HG03060 (cell line): ENCODE data around the gene NOB1.
"Not testable (repeated sequence)": the region's sequence is repeated elsewhere in the genome, so short reads cannot be mapped to it uniquely, and the experiment has no call there.

Experiments
- ATAC-seq: cut with Tn5 transposase; IDR thresholded peaks from one replicate; pipeline ENCODE4 v1.9.1; 2021; ENCODE audit warnings: low read depth, moderate number of reproducible peaks; ENCODE audit not compliant: unreplicated experiment

Gene NOB1

DNA sequence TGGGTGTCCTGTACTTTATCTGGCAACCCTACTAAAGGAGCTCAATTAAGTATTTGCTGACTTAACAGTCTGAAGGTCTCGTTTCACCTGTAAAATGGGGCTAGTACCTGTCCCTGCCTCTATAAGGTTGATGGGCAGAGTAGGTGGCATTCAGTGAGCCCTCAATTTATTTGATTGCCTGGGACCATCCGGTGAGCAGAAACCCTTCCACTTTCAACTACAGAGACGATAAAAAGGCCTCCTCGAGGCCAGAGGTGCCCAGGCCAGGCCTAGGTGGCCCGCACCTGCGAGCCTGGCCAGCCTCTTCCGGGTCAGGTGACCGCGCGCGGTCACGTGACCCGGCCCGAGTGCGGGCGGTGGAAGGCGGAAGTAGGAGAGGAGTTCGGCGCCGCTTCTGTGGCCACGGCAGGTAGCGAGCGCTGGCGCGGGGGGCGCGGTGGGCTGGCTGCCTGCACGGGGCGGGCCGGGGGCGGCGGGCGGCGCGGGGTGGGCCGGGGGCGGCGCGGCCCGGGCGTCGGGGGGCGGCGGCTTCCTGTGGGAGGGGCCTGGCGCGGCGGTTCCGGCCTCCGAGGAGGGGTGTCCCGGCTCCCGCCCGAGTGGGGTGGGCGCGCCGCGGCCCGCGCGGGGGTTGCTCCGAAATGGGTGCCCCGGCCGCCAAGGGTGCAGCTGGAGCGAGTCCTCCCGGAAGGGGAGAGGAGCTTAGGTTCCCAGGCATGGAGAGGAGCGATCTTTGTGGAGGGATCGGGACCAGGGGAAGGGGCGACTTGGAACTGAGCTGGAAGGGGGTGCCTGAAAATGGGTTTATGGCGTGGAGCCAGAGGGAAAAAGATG is 7.5 kb upstream of the NOB1 start, which contains the start of gene WWP2:
Gene WWP2, plus strand, starts transcription at position 350 of the 831 bp plus-strand sequence. CDS start 24,679 bp downstream, outside the sequence.
- no peak for ATAC-seq

DNA sequence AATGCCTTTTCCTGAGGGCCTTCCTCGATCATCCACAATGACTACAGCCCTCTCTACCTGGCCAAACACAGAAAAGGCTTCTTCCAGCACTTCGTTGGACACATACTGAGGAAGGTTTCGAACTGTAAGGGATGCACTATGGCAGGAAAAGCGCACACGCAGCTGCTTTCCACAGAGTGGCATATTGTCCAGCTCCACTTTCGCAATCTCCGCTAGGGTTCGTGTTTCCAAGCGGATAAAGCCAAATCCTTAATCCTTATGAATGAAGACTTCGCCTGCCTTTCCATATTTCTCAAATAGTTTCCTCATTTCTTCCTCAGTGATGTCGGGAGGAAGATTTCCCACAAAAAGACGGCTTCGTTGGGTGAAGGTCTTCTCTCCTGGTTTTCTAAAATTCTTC is 2.6 kb upstream of the NOB1 start:
- ATAC-seq, result not testable (repeated sequence)

GRCh38 chr16:69756705-69757104 is 2.0 kb upstream of the NOB1 start:
- ATAC-seq, result no peak

DNA sequence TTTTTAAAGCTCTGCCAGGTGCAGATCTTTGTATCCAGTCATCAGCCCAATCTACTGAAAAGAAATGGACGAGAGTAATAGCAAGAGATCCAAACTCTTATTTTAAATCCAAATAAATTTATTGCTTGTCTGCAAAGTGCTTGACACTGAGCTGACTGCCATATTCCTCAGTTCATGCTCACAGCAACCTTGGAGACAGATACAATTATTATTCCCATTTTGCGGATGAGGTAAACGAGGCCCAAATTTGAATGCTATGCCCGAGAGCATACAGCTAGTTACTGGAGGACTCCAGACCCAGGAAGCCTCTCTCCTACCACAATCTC is 620 bp downstream of the NOB1 start:
- ATAC-seq, result no peak

DNA sequence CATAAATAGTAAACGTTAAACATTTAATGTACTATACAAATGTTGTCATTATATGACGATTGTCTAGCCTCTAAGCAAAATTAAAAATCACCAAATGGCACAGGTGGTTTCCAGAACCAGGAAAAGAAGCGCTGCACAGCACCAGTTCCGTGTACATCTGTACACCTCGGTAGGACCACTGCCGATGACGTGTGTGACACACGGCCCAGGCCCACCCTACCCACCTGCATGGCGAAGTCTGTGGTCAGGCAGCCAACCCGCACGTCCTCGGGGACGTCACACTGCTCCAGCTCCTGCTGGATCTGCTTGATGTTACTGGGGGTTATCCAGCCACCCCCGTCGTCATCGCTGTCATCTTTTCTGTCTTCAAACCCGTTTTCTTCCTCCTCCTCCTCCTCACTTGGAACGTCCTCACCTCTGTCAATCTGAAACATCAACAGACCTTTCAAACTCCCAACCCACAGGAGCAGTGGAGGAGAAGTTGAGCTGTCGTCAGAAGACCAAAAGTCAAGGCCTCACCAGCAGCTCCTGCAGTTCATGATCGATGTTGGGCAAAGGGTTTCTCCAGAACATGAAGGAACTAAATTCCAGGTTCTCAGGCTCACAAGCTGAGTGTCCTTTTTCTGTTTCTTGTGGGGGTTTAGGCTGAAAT is 5.9 kb downstream of the NOB1 start:
- no peak for ATAC-seq

- no peak for ATAC-seq
Measured at GRCh38 chr16:69747115-69747514, 7.6 kb downstream of the NOB1 start.

- ATAC-seq, result no peak
Measured at GRCh38 chr16:69745959-69746358, 8.8 kb downstream of the NOB1 start.

DNA sequence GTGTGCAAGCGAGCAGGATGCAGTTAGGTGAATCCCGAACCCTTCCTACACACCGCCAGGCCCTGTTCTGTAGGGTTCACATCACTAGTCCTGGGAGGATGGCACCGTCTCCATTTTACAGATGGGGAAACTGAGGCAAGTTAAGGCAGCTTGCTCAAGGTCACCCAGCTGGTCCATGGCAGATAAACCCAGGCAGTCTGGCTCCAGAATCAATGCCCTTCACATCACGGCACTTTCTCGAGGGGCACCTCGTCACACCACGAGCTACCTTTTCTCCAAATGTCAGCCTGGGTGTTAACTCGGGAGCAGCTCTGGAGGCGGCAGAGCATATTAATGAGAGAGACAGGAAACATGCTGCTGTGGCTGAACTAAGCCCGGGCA is 9.5 kb downstream of the NOB1 start:
- ATAC-seq, result no peak

DNA sequence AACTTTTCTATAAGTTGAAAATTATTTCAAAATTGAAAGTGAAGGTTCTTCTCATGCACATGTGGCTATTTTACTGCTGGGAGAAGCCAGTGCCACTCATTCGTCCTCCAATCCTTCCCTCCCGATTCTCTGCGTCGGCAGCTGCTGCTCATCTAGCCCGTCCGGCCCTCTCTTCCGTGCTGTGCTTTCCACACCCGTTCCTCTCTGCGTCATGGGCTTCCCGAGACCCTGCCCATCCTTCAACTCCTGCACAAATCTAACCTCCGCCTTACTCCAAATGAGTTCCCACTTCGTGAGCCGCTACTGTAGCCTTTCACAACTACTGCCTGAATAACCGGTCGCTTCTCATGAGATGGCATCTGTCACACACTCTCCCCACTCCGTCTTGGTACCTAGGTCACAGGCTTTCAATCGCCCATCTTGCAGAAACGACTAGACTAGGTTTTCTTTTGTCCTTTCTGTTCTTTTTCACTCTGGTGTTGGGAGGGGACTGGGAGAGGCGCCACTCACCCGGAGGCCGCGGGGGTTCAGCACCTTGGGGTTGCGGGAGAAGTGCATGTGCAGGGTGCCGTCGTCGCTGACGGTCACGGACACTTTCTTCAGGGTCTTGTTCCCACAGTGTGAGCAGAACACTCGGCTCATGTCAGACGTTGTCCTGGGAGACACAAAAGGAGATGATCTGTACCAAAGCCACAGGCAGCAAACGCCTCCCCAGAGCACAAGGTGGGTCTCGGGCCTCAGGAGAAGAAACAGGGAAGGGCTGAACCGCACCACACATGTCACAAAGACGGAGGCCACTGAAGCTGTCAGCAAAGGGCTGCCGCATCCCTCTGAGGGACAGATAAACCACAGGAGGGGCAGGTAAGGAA is 10.1 kb downstream of the NOB1 start:
- ATAC-seq, result no peak

DNA sequence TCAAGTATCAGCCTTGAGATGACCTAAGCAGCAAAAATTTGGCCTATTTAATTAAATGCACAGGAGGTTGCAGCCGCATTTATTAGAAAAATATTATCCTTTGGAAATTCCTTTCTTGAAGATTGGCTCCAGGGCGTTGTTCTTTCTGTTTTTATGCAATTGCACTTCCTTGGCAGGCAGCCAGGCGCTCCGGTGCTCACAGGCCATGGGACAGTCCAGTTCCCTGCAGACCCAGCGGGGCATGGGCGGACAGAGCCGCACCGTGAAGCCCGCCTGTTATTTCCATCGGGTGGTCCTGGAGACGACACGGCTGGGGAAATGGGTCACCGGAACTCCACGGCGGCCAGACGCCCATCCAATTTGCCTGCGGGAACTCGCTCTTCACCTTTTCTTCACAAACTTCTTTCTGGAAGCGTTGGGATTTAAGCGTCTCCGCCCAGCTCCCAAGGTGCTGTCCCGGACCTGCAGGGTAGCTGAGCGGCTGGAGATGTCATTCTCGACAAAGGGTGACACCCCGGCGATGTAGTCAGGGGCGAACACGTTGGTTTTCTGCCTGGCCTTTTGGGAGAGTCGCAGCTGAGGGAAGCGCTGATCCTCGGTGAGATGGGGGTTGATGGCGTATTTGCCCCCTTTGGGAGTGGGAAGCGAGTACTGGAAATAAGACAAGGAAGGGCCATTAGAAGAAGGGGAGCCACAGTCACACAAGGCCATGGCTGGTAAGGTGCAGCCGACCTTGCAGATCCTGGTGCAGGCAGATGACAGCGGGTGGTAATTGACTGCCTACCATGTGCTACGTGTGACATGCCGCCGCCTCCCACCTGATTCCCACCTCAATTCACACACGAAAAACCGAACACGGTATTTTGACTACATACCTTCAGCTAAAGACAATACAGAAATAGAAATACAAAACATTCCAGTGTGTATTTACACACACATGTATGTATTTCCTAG is 12.5 kb downstream of the NOB1 start:
- no peak for ATAC-seq

GRCh38 chr16:69741519-69741918 is 13.2 kb downstream of the NOB1 start:
- ATAC-seq, result no peak

DNA sequence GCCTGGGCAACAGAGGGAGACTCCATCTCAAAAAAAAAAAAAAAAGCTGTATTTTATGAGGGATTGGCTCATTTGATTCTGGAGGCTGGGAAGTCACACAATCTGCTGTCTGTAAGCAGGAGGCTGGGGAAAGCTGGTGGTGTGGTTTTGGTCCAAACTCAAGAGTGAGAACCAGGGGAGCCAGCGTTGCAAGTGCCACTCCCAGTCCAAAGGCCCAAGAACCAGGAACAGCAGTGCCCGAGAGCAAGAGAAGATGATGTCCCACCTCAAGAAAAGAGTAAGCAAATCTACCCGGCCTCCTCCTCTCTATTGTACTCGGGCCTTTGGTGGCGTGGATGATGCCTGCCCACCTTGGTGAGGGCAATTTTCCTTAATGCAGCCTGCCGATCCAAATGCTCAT is 22.6 kb downstream of the NOB1 start:
- ATAC-seq, result no peak

- ATAC-seq, result not testable (repeated sequence)
Measured at GRCh38 chr16:69731280-69731679, 23.4 kb downstream of the NOB1 start.

DNA sequence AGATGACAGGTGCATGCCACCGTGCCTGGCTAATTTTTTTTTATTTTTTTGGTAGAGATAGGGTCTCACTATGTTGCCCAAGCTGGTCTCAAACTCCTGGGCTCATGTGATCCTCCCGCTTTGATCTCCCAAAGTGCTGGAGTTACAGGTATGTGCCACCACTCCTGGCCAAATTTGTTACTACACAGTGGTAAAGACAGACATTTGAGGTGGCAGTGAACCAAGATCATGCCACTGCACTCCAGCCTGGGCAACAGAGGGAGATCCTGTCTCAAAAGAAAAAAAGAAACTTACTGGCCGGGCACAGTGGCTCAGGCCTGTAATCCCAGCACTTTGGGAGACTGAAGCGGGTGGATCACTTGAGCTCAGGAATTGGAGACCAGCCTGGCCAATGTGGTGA is 25.7 kb downstream of the NOB1 start:
- not testable (repeated sequence) for ATAC-seq

DNA sequence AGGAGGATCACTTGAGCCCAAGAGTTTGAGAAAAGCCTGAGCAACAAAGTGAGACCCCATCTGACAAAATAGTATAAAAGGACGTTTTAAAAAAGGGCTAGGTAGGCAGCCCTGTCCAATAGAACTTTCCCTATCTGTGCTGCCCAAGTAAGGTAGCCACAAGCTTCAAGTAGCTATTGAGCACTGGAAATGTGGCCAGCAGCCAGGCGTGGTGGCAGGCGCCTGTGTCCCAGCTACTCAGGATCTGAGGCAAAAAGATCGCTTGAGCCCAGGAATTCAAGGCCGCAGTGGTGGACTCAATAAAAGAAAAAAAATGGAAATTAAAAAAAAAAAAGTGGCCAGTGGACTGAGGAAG is 26.8 kb downstream of the NOB1 start:
- ATAC-seq, result no peak

- no peak for ATAC-seq
Measured at GRCh38 chr16:69726313-69727060, 28.2 kb downstream of the NOB1 start, which contains the start of gene NQO1. Gene NQO1, minus strand, starts transcription at chr16:69726560. Its CDS starts 121 bp downstream, at chr16:69726439.

DNA sequence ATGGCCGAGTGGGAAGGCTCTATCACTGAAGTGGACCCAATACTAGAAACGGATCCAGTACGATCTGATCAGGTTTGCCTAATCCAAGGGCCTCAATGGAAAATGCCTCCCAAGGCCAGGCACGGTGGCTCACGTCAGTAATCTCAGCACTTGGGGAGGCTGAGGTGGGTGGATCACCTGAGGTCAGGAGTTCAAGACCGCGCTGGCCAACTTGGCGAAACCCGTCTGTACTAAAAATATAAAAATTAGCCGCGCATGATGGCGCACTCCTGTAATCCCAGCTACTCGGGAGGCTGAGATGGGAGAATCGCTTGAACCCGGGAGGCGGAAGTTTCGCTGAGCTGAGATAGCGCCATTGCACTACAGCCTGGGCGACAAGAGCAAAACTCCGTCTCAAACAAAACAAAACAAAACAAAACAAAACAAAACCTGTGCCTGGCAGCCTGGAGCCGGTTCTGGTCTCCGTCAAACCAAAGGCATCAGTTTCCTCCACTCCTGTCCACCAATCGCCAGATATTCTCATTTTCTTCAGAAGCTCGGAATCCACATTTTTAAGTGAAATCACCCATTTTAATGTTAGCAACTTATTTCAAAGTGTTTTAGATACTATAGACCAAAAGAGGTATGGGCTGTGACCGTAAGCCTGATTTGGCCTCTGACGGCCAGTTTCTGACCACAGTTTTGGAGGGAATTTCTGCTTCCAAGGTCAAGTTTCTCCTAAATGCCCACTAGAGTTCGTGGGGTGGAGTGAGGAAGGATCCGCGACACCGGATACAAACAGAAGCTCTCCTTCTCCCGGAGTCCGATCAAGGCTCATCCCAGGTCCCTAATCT is 29.0 kb downstream of the NOB1 start:
- no peak for ATAC-seq

DNA sequence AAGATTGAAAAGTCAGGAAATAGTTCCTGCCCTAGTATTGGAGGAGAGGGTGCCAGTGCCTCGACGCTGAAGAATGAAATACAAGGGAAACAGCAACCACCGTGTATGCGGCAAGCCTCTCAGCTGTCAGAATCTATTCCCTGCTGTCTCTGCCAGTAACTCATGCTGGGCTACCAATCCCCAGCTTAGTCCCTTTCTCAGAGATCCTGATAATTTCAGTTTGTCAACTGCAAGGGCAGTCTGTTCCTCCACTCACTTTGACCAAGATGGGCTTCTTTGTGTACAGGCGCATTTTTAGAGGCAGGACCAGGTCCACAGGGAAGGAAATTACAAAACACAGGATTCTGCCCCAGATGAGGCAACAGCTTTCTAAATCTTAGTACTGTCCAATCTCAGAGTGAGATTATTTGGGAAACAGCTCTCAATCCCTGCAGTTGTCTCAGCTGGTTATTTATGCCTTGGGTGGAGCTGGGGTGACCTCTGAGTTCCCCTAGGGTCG is 29.7 kb downstream of the NOB1 start:
- ATAC-seq, result no peak
